Mucosa of rectum (tissue), 2 donors: Measurements from ENCODE around the gene PRKN.

Source experiments
- H3K27ac ChIP-seq, 2 donors: one replicate each; pipeline ENCODE4 v1.7.0; 2013; ENCODE audit warnings: inconsistent platforms in 2 of 2, low read depth in 2 of 2, low read length in 2 of 2
- H3K27me3 ChIP-seq, 2 donors: one replicate each; pipeline ENCODE4 v1.7.0; 2013; ENCODE audit warnings: low read length in 2 of 2; ENCODE audit not compliant: control insufficient read depth in 2 of 2, insufficient read depth in 2 of 2
- H3K36me3 ChIP-seq, 2 donors: one replicate each; pipeline ENCODE4 v1.7.0; 2013; ENCODE audit warnings: low read length in 2 of 2; ENCODE audit not compliant: control insufficient read depth in 2 of 2, insufficient read depth in 2 of 2
- H3K4me1 ChIP-seq, 2 donors: one replicate each; pipeline ENCODE4 v1.7.0; 2013; ENCODE audit warnings: low read length in 2 of 2, mild to moderate bottlenecking in 1 of 2; ENCODE audit not compliant: control insufficient read depth in 2 of 2, insufficient read depth in 2 of 2
- H3K4me3 ChIP-seq, 2 donors: one replicate each; pipeline ENCODE4 v1.7.0; 2013; ENCODE audit warnings: low read length in 2 of 2
- H3K9ac ChIP-seq, 2 donors: one replicate each; pipeline ENCODE4 v1.7.0; 2013; ENCODE audit warnings: low read length in 2 of 2, low read depth in 1 of 2, mild to moderate bottlenecking in 1 of 2
- H3K9me3 ChIP-seq, 2 donors: one replicate each; pipeline ENCODE4 v1.7.0; 2013; ENCODE audit warnings: low read length in 2 of 2; ENCODE audit not compliant: control insufficient read depth in 2 of 2
- donor health status: healthy.
- donor health status: Normal muscosa, but diverticular disease.

The PRKN gene

DNA sequence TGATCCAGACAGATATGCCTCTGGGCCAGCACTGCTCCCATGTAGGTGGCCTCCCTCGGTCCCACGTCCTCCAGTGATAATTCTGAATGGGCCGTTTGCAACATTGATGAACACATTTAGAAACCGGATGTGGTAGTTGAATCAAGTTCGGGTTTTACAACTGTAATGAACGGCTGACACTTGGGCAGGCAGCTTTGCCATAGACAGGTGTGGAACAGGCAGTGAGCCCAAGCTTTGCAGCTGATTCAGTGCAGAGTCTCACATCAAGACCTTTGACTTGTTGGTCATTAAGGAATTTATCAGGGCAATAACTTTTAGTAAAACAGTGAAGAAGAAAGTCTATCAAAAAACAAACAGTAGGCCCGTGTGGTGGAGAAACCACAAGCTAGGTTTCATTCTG, 987.1 kb downstream of the PRKN start:
- Histone ChIP-seq H3K27me3 (no peaks in the 10 kb centered on the region), H3K36me3 (no peaks in the 10 kb centered on the region), H3K9me3 (no peaks in the 10 kb centered on the region), H3K27ac (no peak overlapping the region), H3K4me3 (no peak overlapping the region), H3K4me1 (no peaks in the 10 kb centered on the region), H3K9ac (no peak overlapping the region)

DNA sequence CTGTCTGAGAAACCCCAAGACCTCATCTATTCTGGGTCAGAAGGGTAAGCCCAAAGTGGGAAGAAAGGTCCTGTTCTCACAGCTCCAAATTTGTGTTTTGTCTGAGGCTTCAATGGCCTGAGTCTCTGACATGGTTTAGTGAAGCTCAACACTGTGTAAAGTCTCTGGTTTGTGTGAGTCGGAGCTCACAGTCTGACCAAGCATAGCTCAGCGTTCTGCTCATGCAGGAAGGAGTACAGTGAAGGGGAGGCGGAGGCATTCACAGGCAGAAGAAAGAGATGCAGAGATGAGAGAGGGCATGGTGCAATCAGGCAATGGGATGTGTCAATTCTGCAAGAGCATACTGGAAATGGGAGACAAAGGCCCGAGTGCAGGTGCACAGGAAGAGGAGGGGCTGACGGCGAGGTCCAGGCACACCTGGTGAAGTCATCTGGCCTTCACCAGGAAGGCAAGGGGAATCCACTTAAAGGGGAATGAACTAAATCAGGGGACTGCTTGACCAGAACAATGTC, 990.7 kb downstream of the PRKN start:
- H3K27ac ChIP-seq, result no peak overlapping the region
- no peaks in the 10 kb centered on the region for H3K9me3 ChIP-seq
- H3K4me1 ChIP-seq, result no peaks in the 10 kb centered on the region
- H3K4me3 ChIP-seq, result no peak overlapping the region
- H3K36me3 ChIP-seq, result no peaks in the 10 kb centered on the region
- H3K9ac ChIP-seq, result no peak overlapping the region
- H3K27me3 ChIP-seq, result no peaks in the 10 kb centered on the region

DNA sequence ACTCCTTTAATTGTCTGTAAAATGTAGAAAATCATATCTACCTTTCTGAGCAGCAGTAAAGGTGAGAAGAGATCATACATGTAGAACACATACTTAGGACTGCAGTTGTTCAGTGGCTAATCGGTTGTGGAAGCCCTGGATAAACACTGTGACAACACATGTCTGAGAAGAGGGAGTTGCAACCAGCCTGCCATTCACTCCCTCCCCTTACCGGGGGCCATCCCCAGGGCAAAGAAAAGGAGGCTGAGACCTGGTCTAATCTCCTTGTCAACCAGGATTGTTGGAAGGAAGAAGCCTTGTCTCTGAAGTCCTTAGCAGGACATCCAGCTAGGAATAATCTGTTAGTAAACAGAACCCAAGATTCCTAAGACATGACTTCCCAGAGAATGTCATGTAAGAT, 991.2 kb downstream of the PRKN start:
- Histone ChIP-seq H3K4me1 (no peaks in the 10 kb centered on the region), H3K27ac (no peak overlapping the region), H3K36me3 (no peaks in the 10 kb centered on the region), H3K9me3 (no peaks in the 10 kb centered on the region), H3K27me3 (no peaks in the 10 kb centered on the region), H3K4me3 (no peak overlapping the region), H3K9ac (no peak overlapping the region)

DNA sequence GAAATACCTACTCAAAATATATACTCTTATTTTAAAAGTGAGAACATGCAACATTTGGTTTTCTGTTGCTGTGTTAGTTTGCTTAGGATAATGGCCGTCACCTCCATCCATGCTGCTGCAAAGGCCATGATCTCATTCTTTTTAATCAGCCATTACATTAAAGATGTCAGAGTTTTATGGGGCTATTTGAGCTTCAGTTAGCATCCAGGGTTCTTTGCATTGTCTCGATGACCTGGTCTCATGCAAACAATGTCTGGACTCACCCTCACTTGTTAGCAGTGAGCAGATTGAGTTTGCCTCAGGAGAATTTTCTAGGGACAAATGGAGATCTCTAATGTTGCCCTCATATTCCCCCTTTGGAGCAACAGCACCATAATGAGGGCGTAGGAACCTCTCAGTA, 995.0 kb downstream of the PRKN start:
- no peaks in the 10 kb centered on the region for H3K4me1 ChIP-seq
- no peak overlapping the region for H3K9ac ChIP-seq
- H3K27me3 ChIP-seq, result no peaks in the 10 kb centered on the region
- no peaks in the 10 kb centered on the region for H3K36me3 ChIP-seq
- H3K9me3 ChIP-seq, result no peaks in the 10 kb centered on the region
- no peak overlapping the region for H3K4me3 ChIP-seq
- no peak overlapping the region for H3K27ac ChIP-seq

DNA sequence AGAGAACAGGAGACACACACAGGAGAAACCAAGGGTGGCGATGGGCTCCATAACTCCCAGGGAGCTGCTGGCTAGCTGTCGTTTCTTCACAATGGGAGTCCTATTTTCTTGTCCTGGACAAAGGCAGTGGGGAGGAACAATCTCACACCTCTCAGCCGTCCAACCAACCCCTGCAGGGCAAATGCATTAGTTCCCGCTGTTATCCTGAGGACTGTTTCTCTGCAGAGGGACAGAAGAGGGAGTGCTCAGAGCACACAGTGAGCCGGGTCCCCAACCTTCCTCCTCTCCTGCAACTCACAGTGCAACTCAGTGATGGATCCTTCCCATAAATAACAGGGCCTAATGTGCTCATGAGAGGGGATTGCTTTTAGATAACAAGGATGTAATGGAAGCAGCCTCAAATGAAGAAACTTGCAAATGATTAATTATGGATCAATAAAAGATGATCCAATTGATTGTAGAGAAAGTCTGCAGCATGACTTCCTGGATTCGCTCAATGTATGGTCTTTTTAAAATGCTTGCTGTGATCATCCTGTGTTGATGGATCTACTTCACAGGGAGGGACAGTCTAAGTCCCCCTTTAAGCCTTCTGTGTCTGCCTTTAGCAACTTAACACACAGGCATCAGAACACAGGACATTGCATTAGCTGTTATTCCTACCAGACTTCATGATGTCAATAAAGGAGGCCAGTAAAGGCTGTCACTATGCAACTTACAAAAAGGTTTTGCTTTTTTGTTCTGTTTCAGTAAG, 1000.3 kb downstream of the PRKN start:
- no peaks in the 10 kb centered on the region for H3K27me3 ChIP-seq

DNA sequence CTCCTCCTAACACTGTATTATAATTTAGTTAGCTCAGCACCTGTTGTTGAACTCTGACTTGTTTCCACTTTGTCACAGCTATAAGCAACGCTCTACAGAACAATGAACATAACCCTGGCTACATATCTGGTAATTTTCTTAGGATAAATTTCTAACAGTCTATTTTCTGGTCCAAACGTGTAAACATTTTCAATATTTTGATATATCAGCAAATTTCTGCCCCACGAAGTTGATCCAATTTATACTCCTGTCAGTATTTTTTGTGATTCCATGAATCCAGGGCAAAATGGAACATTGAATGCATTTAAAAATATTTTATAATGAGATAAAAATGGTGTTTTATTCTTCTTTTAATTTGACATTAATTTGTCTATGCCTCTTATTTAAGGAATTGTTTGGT, 1005.2 kb downstream of the PRKN start:
- Histone ChIP-seq H3K27me3 (no peaks in the 10 kb centered on the region), H3K4me3 (no peak overlapping the region), H3K9ac (no peak overlapping the region), H3K9me3 (no peaks in the 10 kb centered on the region), H3K4me1 (no peaks in the 10 kb centered on the region), H3K36me3 (no peaks in the 10 kb centered on the region), H3K27ac (no peak overlapping the region)

More for the DNA sequence above, 1000.3 kb downstream of the PRKN start:
- Histone ChIP-seq H3K4me1 (no peaks in the 10 kb centered on the region), H3K27ac (no peak overlapping the region), H3K36me3 (no peaks in the 10 kb centered on the region), H3K9ac (no peak overlapping the region), H3K4me3 (no peak overlapping the region), H3K9me3 (no peaks in the 10 kb centered on the region)

DNA sequence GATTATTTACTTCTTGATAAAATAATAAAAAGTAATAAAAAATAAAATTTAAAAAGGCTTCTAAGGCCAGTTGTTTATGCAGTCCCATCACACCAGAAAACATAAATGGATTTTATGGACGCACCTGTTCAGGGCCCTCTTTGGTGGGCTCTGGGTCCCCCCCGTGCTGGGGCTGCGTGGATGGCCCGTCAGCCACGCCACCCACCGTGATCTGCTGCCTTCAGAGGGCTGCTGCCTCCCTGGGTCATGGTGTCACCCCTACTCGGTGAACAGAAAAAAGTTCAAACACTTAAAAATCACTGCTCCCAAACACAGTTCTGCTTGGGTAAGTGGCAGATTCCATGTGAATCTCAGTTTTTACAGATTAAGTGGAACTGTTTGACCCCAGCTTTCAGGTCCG, 1006.1 kb downstream of the PRKN start:
- H3K36me3 ChIP-seq, result no peaks in the 10 kb centered on the region
- H3K27me3 ChIP-seq, result no peaks in the 10 kb centered on the region
- H3K27ac ChIP-seq, result no peak overlapping the region
- no peaks in the 10 kb centered on the region for H3K4me1 ChIP-seq
- no peak overlapping the region for H3K9ac ChIP-seq
- no peaks in the 10 kb centered on the region for H3K9me3 ChIP-seq
- H3K4me3 ChIP-seq, result no peak overlapping the region

DNA sequence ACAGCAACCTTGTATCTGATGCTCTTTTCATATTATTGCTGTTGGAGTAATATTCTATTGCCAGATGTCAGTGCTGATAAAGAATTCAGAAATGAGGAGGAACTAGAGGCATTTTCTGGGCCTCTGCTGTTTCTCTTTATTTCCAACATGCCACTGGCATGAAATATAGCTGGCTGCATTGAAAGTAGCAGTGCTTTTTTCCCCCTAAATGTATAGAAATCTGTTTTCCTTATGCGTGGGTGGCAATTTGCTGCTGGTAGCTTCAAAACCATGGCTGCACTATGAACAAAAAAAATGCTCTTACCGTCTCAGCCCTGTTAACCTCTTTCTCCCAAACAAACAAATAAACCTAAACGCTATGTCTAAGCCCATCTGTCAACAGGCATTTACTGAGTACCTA, 1011.4 kb downstream of the PRKN start:
- no peak overlapping the region for H3K27ac ChIP-seq
- no peaks in the 10 kb centered on the region for H3K36me3 ChIP-seq
- H3K9me3 ChIP-seq, result no peaks in the 10 kb centered on the region
- no peaks in the 10 kb centered on the region for H3K4me1 ChIP-seq
- no peaks in the 10 kb centered on the region for H3K27me3 ChIP-seq
- no peak overlapping the region for H3K9ac ChIP-seq
- H3K4me3 ChIP-seq, result no peak overlapping the region

DNA sequence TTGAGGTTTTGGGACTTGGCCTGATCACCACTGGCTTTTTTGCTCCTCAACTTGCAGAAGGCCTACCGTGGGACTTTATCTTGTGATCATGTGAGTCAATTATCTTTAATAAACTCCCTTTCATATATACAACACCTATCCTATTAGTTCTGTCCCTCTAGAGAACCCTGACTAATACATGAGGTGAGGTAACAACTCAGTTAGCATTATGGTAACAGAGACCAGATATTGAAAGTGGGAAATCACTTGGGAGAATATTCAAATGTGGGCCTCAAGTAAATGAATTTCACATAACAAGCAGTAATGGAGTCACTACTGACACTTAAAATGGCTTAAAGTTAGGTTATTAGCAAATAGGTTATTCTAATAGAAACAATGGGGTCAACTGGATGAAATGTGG, 1015.6 kb downstream of the PRKN start:
- no peaks in the 10 kb centered on the region for H3K36me3 ChIP-seq
- no peaks in the 10 kb centered on the region for H3K27me3 ChIP-seq
- H3K9ac ChIP-seq, result no peak overlapping the region
- no peak overlapping the region for H3K27ac ChIP-seq
- H3K4me3 ChIP-seq, result no peak overlapping the region
- no peaks in the 10 kb centered on the region for H3K4me1 ChIP-seq
- no peaks in the 10 kb centered on the region for H3K9me3 ChIP-seq

DNA sequence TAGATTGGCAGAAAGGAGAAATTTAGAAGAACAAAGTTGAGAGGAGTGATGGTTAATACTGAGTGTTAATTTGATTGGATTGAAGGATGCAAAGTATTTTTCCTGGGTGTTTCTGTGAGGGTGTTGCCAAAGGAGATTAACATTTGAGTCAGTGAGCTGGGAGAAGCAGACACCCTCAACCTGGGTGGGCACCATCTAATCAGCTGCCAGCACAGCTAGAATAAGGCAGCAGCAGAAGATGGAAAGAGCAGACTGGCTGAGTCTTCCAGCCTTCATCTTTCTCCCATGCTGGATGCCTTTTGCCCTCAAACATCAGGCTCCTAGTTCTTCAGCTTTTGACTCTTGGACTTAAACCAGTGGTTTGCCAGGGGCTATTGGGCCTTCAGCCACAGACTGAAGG, 1016.1 kb downstream of the PRKN start:
- H3K27ac ChIP-seq, result no peak overlapping the region
- H3K4me3 ChIP-seq, result no peak overlapping the region
- no peaks in the 10 kb centered on the region for H3K9me3 ChIP-seq
- H3K36me3 ChIP-seq, result no peaks in the 10 kb centered on the region
- no peaks in the 10 kb centered on the region for H3K27me3 ChIP-seq
- H3K9ac ChIP-seq, result no peak overlapping the region
- no peaks in the 10 kb centered on the region for H3K4me1 ChIP-seq
